Fibroblast of villous mesenchyme (primary cell): ENCODE data around the gene MYCN. TPM values are rescaled to one million over a fixed set of nuclear protein-coding genes. Genes with fewer than 3 reads are reported as not detected.
"Not testable (repeated sequence)": the region's sequence is repeated elsewhere in the genome, so short reads cannot be mapped to it uniquely, and the experiment has no call there.

Experiments
- DNase-seq: peaks from one replicate; pipeline ENCODE4 v3.0.0-alpha.2; 2010; ENCODE audit warnings: low read depth
- H3K4me3 ChIP-seq: 2 replicates; pipeline ENCODE4 v1.5.1; 2011; ENCODE audit warnings: low read depth, mild to moderate bottlenecking, low read length
- CTCF ChIP-seq: IDR thresholded peaks from 2 replicates; pipeline ENCODE4 v1.5.1; 2012; ENCODE audit warnings: low read depth, mild to moderate bottlenecking, low read length; ENCODE audit not compliant: insufficient read depth
- total RNA-seq: library from RNA; depleted of rRNA; stranded (reverse); fragments of >200 nt; gene quantifications from 2 replicates; pipeline ENCODE4 v1.2.3, GENCODE V29; 2012

Gene MYCN
- total RNA-seq, 1 donor = under 0.01 TPM

- no peak for DNase-seq
- H3K4me3 ChIP-seq = no peak overlapping the region
- no peak for TF ChIP-seq CTCF
These were observed 14.5 kb upstream of the MYCN start for GRCh38 chr2:15925819-15926218.

- no peak overlapping the region for H3K4me3 ChIP-seq
- no peak for DNase-seq
- TF ChIP-seq CTCF = no peak
These were observed 14.1 kb upstream of the MYCN start for GRCh38 chr2:15926252-15926651.

- no peak for DNase-seq
- TF ChIP-seq CTCF = no peak
- H3K4me3 ChIP-seq = no peak overlapping the region
These were observed 12.7 kb upstream of the MYCN start for GRCh38 chr2:15927551-15928218.

- not testable (repeated sequence) for H3K4me3 ChIP-seq, DNase-seq
These were observed 11.3 kb upstream of the MYCN start for GRCh38 chr2:15929008-15929407.

- H3K4me3 ChIP-seq = no peak overlapping the region
- TF ChIP-seq CTCF = no peak
- no peak for DNase-seq
These were observed 10.5 kb upstream of the MYCN start for GRCh38 chr2:15929861-15930260.

- H3K4me3 ChIP-seq = no peak overlapping the region
- DNase-seq = no peak
- no peak for TF ChIP-seq CTCF
These were observed 9.6 kb upstream of the MYCN start for GRCh38 chr2:15930589-15931318.

GRCh38 chr2:15931319-15931890 lies 8.9 kb upstream of the MYCN start:
- no peak overlapping the region for H3K4me3 ChIP-seq
- no peak for TF ChIP-seq CTCF
- no peak for DNase-seq
